Measurements from ENCODE around the gene TCEAL7.
A peak's percentile ranks its signal among the peaks of the same experiment; 100 is the strongest.

TCEAL7 gene

DNA sequence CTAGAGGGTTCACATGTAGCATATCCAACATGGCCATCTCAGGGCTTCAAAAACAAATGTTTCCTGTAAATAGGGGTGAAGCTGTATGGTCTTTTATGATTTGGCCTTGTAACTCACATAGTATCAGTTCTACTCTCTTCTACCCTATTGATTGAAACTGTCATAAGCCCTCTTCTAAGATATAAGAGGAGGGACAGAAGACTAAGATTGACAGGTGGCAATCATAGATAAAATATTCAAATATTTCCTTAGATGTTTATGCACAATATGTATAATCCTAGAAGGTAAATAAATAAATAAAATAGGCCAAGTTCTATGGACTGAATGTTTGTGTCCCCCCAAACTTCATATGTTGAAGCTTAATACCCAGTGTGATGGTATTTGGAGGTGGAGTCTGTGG lies 39.4 kb downstream of the TCEAL7 start:
- no peak for DNase-seq

DNA sequence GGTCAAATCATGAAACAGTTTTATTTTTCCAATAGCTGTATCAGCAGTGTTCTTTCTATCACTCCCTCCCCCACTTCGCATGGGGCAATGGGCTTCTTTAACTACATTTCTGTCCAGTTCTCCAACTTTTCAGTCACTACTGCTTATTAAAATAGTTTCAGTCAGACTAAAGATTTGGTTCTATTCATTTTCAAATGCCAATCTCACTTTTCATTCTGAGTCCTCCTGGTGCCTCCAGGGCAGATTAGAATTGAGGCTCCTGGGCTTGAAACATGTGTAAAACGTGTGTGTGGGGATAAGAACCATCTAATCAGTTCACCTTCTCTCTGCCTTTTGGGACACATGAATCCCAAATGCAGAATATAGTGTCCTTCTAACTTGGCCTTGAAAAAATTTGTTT lies 42.8 kb downstream of the TCEAL7 start:
- no peak for DNase-seq

DNA sequence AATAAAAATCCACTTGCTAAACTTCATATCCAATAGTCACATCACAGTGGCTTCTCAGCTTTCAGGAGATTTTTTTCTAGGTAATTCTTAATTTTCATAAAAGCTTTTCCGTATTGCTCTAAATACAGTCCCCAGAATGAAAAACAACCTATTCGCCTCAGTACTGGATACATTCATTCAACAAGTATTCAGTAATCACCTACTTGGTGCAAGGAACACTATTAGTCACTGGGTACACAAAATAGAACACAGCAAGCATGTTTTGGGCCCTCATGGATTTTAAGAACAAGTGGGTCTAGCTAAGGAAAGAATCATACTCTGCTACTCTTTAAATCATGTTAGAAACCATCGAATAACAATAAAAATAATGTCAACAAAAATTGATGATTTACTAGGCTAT lies 43.5 kb downstream of the TCEAL7 start:
- DNase-seq = no peak

DNA sequence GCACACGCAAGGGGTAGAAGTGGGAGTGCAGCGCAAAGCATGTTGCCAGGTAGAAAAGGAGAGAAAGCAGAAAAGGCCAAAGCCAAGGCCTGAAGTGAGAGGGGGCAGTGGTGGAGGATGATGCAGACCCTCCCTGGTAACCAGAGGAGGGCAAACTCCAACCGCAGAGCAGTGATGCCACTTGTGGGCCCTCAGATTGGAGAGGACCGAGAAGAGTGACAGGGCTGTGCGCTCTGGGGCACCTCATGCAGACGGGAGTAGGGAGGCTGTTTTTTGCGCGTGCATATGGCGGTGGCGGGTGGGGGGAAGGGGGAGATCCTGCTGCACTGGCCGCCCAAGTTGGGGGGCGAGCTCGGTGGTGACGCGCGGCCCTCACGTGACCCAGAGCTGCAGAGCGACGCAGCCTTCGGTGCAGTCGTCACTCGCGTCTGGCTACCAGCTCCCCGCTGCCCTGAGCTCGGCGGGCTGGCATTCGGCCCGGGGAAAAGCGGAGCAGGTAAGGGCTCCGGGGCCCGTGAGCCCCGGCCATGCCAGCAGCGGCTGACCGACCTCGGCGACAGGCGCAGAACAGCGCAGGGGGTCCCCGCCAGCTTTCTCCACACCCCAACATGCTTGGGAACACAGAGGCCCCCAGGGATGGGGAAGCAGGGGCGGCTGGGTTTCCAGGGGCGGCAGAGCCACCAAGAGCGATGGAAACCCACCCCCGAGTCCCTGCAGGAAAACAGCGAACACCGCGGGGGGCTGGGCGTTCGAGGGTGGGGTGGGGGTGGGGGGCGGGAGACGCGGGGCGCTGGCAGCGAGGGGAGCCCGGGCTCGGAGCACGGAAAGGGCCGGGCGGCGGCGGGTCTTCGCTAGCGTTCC lies 46.3 kb downstream of the TCEAL7 start, which contains the start of gene BEX3:
BEX3 (plus strand) TSS at position 421 of the 861 bp plus-strand sequence. CDS start 984 bp downstream, outside the sequence.
- DNase-seq = peak; percentile 28 to 80 (median 75)

DNA sequence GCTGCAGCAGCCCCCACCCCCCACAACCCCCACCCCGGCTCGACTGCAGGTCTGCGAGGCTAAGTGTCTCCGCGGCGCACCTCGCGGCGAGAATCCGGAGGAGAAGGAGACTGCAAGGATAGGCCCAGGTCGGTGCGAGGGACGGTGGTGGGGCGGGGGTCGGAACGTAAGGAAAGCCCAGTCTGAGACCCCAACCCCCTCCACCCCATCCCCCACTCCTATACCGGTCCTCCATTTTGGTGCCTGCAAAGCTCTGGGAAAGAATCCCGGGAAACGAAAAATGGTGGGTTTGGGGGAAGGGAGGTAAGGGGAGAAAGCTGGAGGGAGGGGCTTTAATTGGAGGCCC lies 46.9 kb downstream of the TCEAL7 start:
- peak; percentile 12 to 61 (median 27) for DNase-seq

DNA sequence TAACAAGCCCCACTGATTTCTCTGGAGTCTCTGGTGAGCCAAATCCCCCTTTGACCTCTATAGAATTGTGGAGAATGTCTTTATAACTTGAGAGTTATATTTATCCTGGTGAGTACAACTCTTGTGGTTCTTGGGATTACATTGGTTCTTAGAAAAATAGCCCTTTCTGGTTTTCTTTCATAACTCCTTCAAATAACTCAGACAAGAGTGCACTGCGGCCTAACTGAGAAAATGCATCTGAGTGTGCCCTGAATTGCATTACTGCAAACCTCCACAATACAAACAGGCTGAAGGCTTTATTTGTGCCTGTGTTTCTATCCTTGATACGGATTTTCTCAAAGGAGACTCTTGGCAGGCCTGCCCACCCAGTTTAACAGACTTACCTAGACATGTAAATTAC lies 49.0 kb downstream of the TCEAL7 start:
- no peak for DNase-seq
